PC-3 (cell line): Measurements from ENCODE around the gene DENND4B. TPM values are rescaled to one million over a fixed set of nuclear protein-coding genes. Genes with fewer than 3 reads are reported as not detected.
A peak's percentile ranks its signal among the peaks of the same experiment; 100 is the strongest.

Experiments
- ATAC-seq: fragments of 200-7000 bp; cut with Tn5 transposase; 2 replicates; pipeline ENCODE4 v1.9.1; 2020; ENCODE audit warnings: mild to moderate bottlenecking, moderate library complexity
- BruUV-seq: library from RNA; stranded (reverse); fragments of 400-500 nt; replicated peaks from 2 replicates; lab custom pipeline; 2021; lab: Mats Ljungman, UMichigan
- CTCF ChIA-PET: fragments of 300-600 bp; sonication (Branson Sonifier 250); formaldehyde crosslinking; loops from one replicate; lab custom pipeline; 2022; ENCODE audit warnings: antibody characterized with exemption; lab: Charles Lee
- POLR2A ChIA-PET: fragments of 300-600 bp; sonication (Branson Sonifier 250); formaldehyde crosslinking; loops from one replicate; lab custom pipeline; 2022; ENCODE audit warnings: antibody characterized with exemption; ENCODE audit not compliant: unreplicated experiment; lab: Charles Lee
- DNase-seq: peaks from one replicate; pipeline ENCODE4 v3.0.0-alpha.2; 2015
- H2AFZ ChIP-seq: fragments of 300-600 bp; sonication (generic); 2 replicates; pipeline ENCODE4 v1.6.0; 2016; ENCODE audit warnings: antibody characterized with exemption, low read length
- H3F3A ChIP-seq: fragments of 300-600 bp; sonication (generic); one replicate; pipeline ENCODE4 v1.6.0; 2017; ENCODE audit warnings: antibody characterized with exemption, low read length, control low read depth, mild to moderate bottlenecking; ENCODE audit not compliant: unreplicated experiment
- H3K27ac ChIP-seq: fragments of 300-600 bp; sonication (generic); 2 replicates; pipeline ENCODE4 v1.5.1; 2016; ENCODE audit warnings: mild to moderate bottlenecking, low read length
- H3K27me3 ChIP-seq: fragments of 300-600 bp; sonication (generic); 2 replicates; pipeline ENCODE4 v1.6.1; 2016; ENCODE audit warnings: low read length, mixed read lengths
- H3K36me3 ChIP-seq: fragments of 300-600 bp; sonication (generic); 2 replicates; pipeline ENCODE4 v1.6.1; 2016; ENCODE audit warnings: low read depth, mixed run types, low read length, mixed read lengths
- H3K4me1 ChIP-seq: fragments of 300-600 bp; sonication (generic); 2 replicates; pipeline ENCODE4 v1.5.1; 2016; ENCODE audit warnings: low read length; ENCODE audit not compliant: insufficient read depth
- H3K4me2 ChIP-seq: fragments of 300-600 bp; sonication (generic); 2 replicates; pipeline ENCODE4 v1.6.0; 2016; ENCODE audit warnings: low read length
- H3K4me3 ChIP-seq: fragments of 300-600 bp; sonication (generic); 2 replicates; pipeline ENCODE4 v1.5.1; 2016; ENCODE audit warnings: mild to moderate bottlenecking, low read length, mixed read lengths
- H3K79me2 ChIP-seq: fragments of 300-600 bp; sonication (generic); 2 replicates; pipeline ENCODE4 v1.6.1; 2017; ENCODE audit warnings: low read length, mixed read lengths
- H3K9ac ChIP-seq: fragments of 300-600 bp; sonication (generic); 2 replicates; pipeline ENCODE4 v1.6.0; 2016; ENCODE audit warnings: mild to moderate bottlenecking, low read length
- H3K9me2 ChIP-seq: fragments of 300-600 bp; sonication (generic); replicated peaks from 2 replicates; pipeline ENCODE4 v1.6.1; 2016; ENCODE audit warnings: mixed run types, low read length, mixed read lengths
- H3K9me3 ChIP-seq: fragments of 300-600 bp; sonication (generic); 2 replicates; pipeline ENCODE4 v1.6.1; 2016; ENCODE audit warnings: low read length, mixed read lengths
- H4K20me1 ChIP-seq: fragments of 300-600 bp; sonication (generic); 2 replicates; pipeline ENCODE4 v1.6.1; 2016; ENCODE audit warnings: low read length, mixed read lengths
- EZH2 ChIP-seq: fragments of 300-600 bp; sonication (generic); IDR thresholded peaks from one replicate; pipeline ENCODE4 v1.6.1; 2017; ENCODE audit warnings: antibody characterized with exemption, mild to moderate bottlenecking, low read length; ENCODE audit not compliant: unreplicated experiment
- EZH2phosphoT487 ChIP-seq: fragments of 300-600 bp; sonication (generic); IDR thresholded peaks from 2 replicates; pipeline ENCODE4 v1.6.1; 2018; ENCODE audit warnings: mild to moderate bottlenecking, antibody characterized with exemption, low read length, borderline replicate concordance
- intact Hi-C: fragments of 100-400 bp; cut with micrococcal nuclease; formaldehyde crosslinking; loops from 2 replicates; pipeline ENCODE4 v1.9.0; 2023
- total RNA-seq: library from RNA; depleted of rRNA; stranded (reverse); fragments of >200 nt; gene quantifications from 2 replicates; pipeline ENCODE4 v1.2.3, GENCODE V29; 2014
- TF ChIP-seq, protein P1 (sequence below): fragments of 300-600 bp; sonication (generic); conservative IDR thresholded peaks from 2 replicates; pipeline ENCODE4 v1.5.1; 2017; ENCODE audit warnings: antibody characterized with exemption, low read depth, mild to moderate bottlenecking, low read length

Gene DENND4B
- total RNA-seq, 1 experiment from 2014 or later = 27.3 TPM

GRCh38 chr1:153940756-153941155 is 5.8 kb downstream of the DENND4B start:
- POLR2A ChIA-PET = interaction anchor here (0.6 kb wide), 1 partner anchor 23 kb away, joined by 6 read pairs; the partner anchor contains the start of gene SLC39A1
- H3K79me2 ChIP-seq = peaks cover 19% of the 10 kb centered on the region
- H3K9me3 ChIP-seq = no peaks in the 10 kb centered on the region
- H3K4me2 ChIP-seq = no peak overlapping the region
- no peak overlapping the region for H2AFZ ChIP-seq
- no peaks in the 10 kb centered on the region for H3K9me2 ChIP-seq
- H4K20me1 ChIP-seq = no peaks in the 10 kb centered on the region
- ATAC-seq (no peak), DNase-seq (no peak)
- no peaks in the 10 kb centered on the region for H3F3A ChIP-seq
- CTCF ChIA-PET = no interaction called here
- no peak overlapping the region for H3K4me3 ChIP-seq
- no peak overlapping the region for H3K9ac ChIP-seq
- peaks cover 9% of the 10 kb centered on the region for H3K4me1 ChIP-seq
- no peak overlapping the region for H3K27ac ChIP-seq
- H3K27me3 ChIP-seq = no peaks in the 10 kb centered on the region
- H3K36me3 ChIP-seq = peaks cover 5% of the 10 kb centered on the region; the same call in 1 of the 2 replicates
- intact Hi-C loops = no loop called here
- BruUV-seq = no TSS peak
- TF ChIP-seq, protein P1, sequence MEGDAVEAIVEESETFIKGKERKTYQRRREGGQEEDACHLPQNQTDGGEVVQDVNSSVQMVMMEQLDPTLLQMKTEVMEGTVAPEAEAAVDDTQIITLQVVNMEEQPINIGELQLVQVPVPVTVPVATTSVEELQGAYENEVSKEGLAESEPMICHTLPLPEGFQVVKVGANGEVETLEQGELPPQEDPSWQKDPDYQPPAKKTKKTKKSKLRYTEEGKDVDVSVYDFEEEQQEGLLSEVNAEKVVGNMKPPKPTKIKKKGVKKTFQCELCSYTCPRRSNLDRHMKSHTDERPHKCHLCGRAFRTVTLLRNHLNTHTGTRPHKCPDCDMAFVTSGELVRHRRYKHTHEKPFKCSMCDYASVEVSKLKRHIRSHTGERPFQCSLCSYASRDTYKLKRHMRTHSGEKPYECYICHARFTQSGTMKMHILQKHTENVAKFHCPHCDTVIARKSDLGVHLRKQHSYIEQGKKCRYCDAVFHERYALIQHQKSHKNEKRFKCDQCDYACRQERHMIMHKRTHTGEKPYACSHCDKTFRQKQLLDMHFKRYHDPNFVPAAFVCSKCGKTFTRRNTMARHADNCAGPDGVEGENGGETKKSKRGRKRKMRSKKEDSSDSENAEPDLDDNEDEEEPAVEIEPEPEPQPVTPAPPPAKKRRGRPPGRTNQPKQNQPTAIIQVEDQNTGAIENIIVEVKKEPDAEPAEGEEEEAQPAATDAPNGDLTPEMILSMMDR = no peak
- TF ChIP-seq EZH2 = no peak
- TF ChIP-seq EZH2phosphoT487 = no peak

GRCh38 chr1:153939476-153939875 is 7.0 kb downstream of the DENND4B start:
- Histone ChIP-seq H3K79me2 (peaks cover 6% of the 10 kb centered on the region), H3K9me2 (no peaks in the 10 kb centered on the region), H3K9ac (no peak overlapping the region), H3K4me2 (no peak overlapping the region), H3K36me3 (peaks cover 9% of the 10 kb centered on the region; the same call in 1 of the 2 replicates), H3F3A (no peaks in the 10 kb centered on the region), H2AFZ (no peak overlapping the region), H3K9me3 (no peaks in the 10 kb centered on the region), H3K27me3 (no peaks in the 10 kb centered on the region), H3K4me3 (no peak overlapping the region), H3K4me1 (no peaks in the 10 kb centered on the region), H3K27ac (no peak overlapping the region), H4K20me1 (no peaks in the 10 kb centered on the region)
- DNase-seq (no peak), ATAC-seq (no peak)
- intact Hi-C loops = no loop called here
- ChIA-PET CTCF (no interaction called here), POLR2A (interaction anchor here (0.6 kb wide), 1 partner anchor 39 kb away, joined by 7 read pairs; no protein-coding TSS in a partner anchor)
- TF ChIP-seq, protein P1 = no peak
- TF ChIP-seq EZH2phosphoT487 = no peak
- TF ChIP-seq EZH2 = no peak
- TSS peak; percentile 6 for BruUV-seq

- intact Hi-C loops = no loop called here
- no peak for ATAC-seq
- no peaks in the 10 kb centered on the region for H4K20me1 ChIP-seq
- no peaks in the 10 kb centered on the region for H3K9me3 ChIP-seq
- H3K9me2 ChIP-seq = no peaks in the 10 kb centered on the region
- H3F3A ChIP-seq = no peaks in the 10 kb centered on the region
- H3K4me2 ChIP-seq = no peak overlapping the region
- H3K27ac ChIP-seq = no peak overlapping the region
- no peaks in the 10 kb centered on the region for H3K27me3 ChIP-seq
- no peak overlapping the region for H2AFZ ChIP-seq
- no peaks in the 10 kb centered on the region for H3K4me1 ChIP-seq
- peaks cover under 1% of the 10 kb centered on the region for H3K79me2 ChIP-seq
- no TSS peak for BruUV-seq
- ChIA-PET CTCF (no interaction called here), POLR2A (no interaction called here)
- DNase-seq = no peak
- TF ChIP-seq, protein P1 = no peak
- no peak for TF ChIP-seq EZH2
- TF ChIP-seq EZH2phosphoT487 = no peak
- no peak overlapping the region for H3K9ac ChIP-seq
- H3K36me3 ChIP-seq = peaks cover 9% of the 10 kb centered on the region; the same call in 1 of the 2 replicates
- H3K4me3 ChIP-seq = no peak overlapping the region
Measured at GRCh38 chr1:153938996-153939395, 7.5 kb downstream of the DENND4B start.
